Measurements from ENCODE around the gene KLHDC8A. TPM values are rescaled to one million over a fixed set of nuclear protein-coding genes. Genes with fewer than 3 reads are reported as not detected.

The KLHDC8A gene
- total and polyA plus RNA-seq, 2 of the 4 experiments (the other 2 are of a cell fraction), result not detected

DNA sequence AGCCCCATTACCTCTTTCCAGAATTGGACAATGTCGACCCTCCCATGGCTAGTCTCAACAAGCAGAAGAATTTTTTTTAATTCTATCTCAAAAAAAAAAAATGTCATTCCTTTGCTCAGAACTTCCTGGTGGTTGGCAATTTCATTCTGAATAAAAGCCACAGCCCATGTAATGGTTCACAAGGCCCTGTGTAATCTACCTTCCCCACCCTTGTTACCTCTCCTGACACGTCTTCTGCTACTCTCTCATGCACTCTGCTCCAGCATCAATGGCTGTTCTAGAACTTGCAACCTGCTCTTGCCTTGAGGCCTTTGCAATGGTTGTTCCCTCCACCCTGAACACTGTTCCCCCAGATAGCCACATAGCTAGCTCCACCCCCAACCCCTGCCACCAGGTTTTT lies 60.6 kb downstream of the KLHDC8A start:
- ATAC-seq (ENCODE audit: low read depth), result no peak
- Histone ChIP-seq H3K36me3 (ENCODE audit: control insufficient read depth, insufficient read depth, low read length) (no peaks in the 10 kb centered on the region), H4K8ac (ENCODE audit: low read depth in 2 of 2, low read length in 2 of 2) (peak overlapping the region; percentile 81 to 97), H3K4ac (ENCODE audit: low read depth, low read length) (peak overlapping the region; percentile 99), H3K9me1 (ENCODE audit: insufficient read depth, low read length) (peaks cover 36% of the 10 kb centered on the region), H3K27ac (ENCODE audit: insufficient read depth, low read length) (peak overlapping the region; percentile 65), H3K27me3 (ENCODE audit: control insufficient read depth, insufficient read depth, low read length) (no peaks in the 10 kb centered on the region), H3K18ac (ENCODE audit: low read depth, low read length) (peak overlapping the region; percentile 95; the same call in 1 of the 2 replicates), H3K56ac (ENCODE audit: extremely low read depth, insufficient read depth, low read length) (peak overlapping the region; percentile 66), H2AFZ (replicated peaks; ENCODE audit: low read length, poor library complexity) (no peak overlapping the region), H2BK20ac (ENCODE audit: low read depth, low read length) (peak overlapping the region; percentile 100), H3K23ac (ENCODE audit: low read depth, low read length) (peak overlapping the region; percentile 87; the same call in 1 of the 2 replicates), H3K4me3 (ENCODE audit: insufficient read depth, low read depth, low read length) (no peak overlapping the region), H2BK5ac (ENCODE audit: low read depth, low read length, poor library complexity, severe bottlenecking) (peak overlapping the region; percentile 97), H3K9me3 (ENCODE audit: control insufficient read depth, insufficient read depth, low read length) (no peaks in the 10 kb centered on the region), H2AK5ac (ENCODE audit: low read depth, low read length) (peak overlapping the region; percentile 99), H2BK15ac (ENCODE audit: low read depth, low read length) (peak overlapping the region; percentile 99), H3K14ac (replicated peaks; ENCODE audit: low read depth, low read length) (peak overlapping the region; percentile 77), H4K5ac (ENCODE audit: low read depth, low read length) (peak overlapping the region; percentile 82; the same call in 1 of the 2 replicates), H3K79me1 (ENCODE audit: low read depth in 1 of 2, low read length in 2 of 2) (peaks cover 20 to 63% of the 10 kb centered on the region in 2 experiments), H3K9ac (ENCODE audit: low read depth, low read length) (no peak overlapping the region), H3K4me2 (ENCODE audit: low read depth, low read length) (no peak overlapping the region), H4K20me1 (ENCODE audit: insufficient read depth, low read length) (no peaks in the 10 kb centered on the region), H2BK120ac (ENCODE audit: low read depth, low read length) (peak overlapping the region; percentile 99), H2AK9ac (replicated peaks; ENCODE audit: low read depth, low read length, poor library complexity) (peak overlapping the region; percentile 60), H3K4me1 (ENCODE audit: control insufficient read depth, insufficient read depth, low read length) (peaks cover 37% of the 10 kb centered on the region), H4K91ac (ENCODE audit: insufficient read depth, low read depth, low read length) (peak overlapping the region; percentile 97)
- ChIA-PET CTCF (interaction anchor here (1.2 to 1.3 kb wide), 2 partner anchors 11 to 23 kb away, joined by 3 to 6 read pairs; no protein-coding TSS in a partner anchor), POLR2A (ENCODE audit: unreplicated experiment) (no interaction called here)
- intact Hi-C loops (cut with micrococcal nuclease) (no loop called here), in situ Hi-C loops (cut with MboI; ENCODE audit: low sequenced_read_pairs) (no loop called here), dilution Hi-C loops (cut with HindIII; ENCODE audit: low sequenced_read_pairs, unreplicated experiment) (no loop called here)
- BruUV-seq (replicated peaks), result no TSS peak
- TF ChIP-seq, protein P1, sequence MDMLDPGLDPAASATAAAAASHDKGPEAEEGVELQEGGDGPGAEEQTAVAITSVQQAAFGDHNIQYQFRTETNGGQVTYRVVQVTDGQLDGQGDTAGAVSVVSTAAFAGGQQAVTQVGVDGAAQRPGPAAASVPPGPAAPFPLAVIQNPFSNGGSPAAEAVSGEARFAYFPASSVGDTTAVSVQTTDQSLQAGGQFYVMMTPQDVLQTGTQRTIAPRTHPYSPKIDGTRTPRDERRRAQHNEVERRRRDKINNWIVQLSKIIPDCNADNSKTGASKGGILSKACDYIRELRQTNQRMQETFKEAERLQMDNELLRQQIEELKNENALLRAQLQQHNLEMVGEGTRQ (IDR thresholded peaks at IDR 0.05; ENCODE audit: low read depth, low read length), result no peak
- TF ChIP-seq CHD1 (IDR thresholded peaks at IDR 0.05; ENCODE audit: low read depth, low read length) (no peak), FOS (IDR thresholded peaks at IDR 0.05; ENCODE audit: low read depth, low read length) (no peak), RFX5 (IDR thresholded peaks at IDR 0.05; ENCODE audit: low read depth, low read length) (no peak), NFE2L2 (IDR thresholded peaks at IDR 0.05; ENCODE audit: low read depth, low read length) (no peak), CEBPB (IDR thresholded peaks at IDR 0.05; ENCODE audit: low read depth, low read length) (no peak), MXI1 (IDR thresholded peaks at IDR 0.05; ENCODE audit: borderline replicate concordance, low read depth, low read length) (no peak), BHLHE40 (IDR thresholded peaks at IDR 0.05; ENCODE audit: low read depth, low read length) (no peak), RCOR1 (IDR thresholded peaks at IDR 0.05; ENCODE audit: insufficient replicate concordance, low read length) (no peak), MAZ (IDR thresholded peaks at IDR 0.05; ENCODE audit: borderline replicate concordance, low read depth, low read length) (no peak), POLR2A (IDR thresholded peaks at IDR 0.05; ENCODE audit: low read depth, low read length) (no peak), RAD21 (IDR thresholded peaks at IDR 0.05; ENCODE audit: low read length) (no peak), SMC3 (IDR thresholded peaks at IDR 0.05; ENCODE audit: low read depth, low read length) (no peak), MAFK (IDR thresholded peaks at IDR 0.05; ENCODE audit: low read depth, low read length) (no peak)
- TF ChIP-seq, protein P2, sequence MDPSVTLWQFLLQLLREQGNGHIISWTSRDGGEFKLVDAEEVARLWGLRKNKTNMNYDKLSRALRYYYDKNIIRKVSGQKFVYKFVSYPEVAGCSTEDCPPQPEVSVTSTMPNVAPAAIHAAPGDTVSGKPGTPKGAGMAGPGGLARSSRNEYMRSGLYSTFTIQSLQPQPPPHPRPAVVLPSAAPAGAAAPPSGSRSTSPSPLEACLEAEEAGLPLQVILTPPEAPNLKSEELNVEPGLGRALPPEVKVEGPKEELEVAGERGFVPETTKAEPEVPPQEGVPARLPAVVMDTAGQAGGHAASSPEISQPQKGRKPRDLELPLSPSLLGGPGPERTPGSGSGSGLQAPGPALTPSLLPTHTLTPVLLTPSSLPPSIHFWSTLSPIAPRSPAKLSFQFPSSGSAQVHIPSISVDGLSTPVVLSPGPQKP (IDR thresholded peaks at IDR 0.05; ENCODE audit: borderline replicate concordance, low read depth, low read length), result no peak
- TF ChIP-seq, protein P3, sequence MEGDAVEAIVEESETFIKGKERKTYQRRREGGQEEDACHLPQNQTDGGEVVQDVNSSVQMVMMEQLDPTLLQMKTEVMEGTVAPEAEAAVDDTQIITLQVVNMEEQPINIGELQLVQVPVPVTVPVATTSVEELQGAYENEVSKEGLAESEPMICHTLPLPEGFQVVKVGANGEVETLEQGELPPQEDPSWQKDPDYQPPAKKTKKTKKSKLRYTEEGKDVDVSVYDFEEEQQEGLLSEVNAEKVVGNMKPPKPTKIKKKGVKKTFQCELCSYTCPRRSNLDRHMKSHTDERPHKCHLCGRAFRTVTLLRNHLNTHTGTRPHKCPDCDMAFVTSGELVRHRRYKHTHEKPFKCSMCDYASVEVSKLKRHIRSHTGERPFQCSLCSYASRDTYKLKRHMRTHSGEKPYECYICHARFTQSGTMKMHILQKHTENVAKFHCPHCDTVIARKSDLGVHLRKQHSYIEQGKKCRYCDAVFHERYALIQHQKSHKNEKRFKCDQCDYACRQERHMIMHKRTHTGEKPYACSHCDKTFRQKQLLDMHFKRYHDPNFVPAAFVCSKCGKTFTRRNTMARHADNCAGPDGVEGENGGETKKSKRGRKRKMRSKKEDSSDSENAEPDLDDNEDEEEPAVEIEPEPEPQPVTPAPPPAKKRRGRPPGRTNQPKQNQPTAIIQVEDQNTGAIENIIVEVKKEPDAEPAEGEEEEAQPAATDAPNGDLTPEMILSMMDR (conservative IDR thresholded peaks at IDR 0.05; ENCODE audit: low read depth, low read length), result no peak
- whole genome bisulfite sequencing, 2 experiments (ENCODE audit: extremely low coverage in 2 of 2, insufficient read length in 1 of 2), result 77% methylated on average over 2 of the region's 2 CpGs; no CpG with 5 or more reads in 1 of the 2 experiments
- DNase-seq, result no peak

Measured in IMR-90 (cell line).